ENCODE data around the gene SMIM21.

GRCh38 chr18:75377258-75377657 is 50.2 kb downstream of the SMIM21 start:
- TF ChIP-seq TOX (CRISPR knock-in tag; IDR thresholded peaks at IDR 0.05; ENCODE audit: borderline replicate concordance): no peak
- no peak for TF ChIP-seq ARNTL (CRISPR knock-in tag; IDR thresholded peaks at IDR 0.05; ENCODE audit: borderline replicate concordance, low read depth)
- TF ChIP-seq ZNF70 (CRISPR knock-in tag; IDR thresholded peaks at IDR 0.05): no peak
- no peak for TF ChIP-seq PATZ1 (CRISPR knock-in tag; IDR thresholded peaks at IDR 0.05; ENCODE audit: borderline replicate concordance)
